GM15510 (cell line): ENCODE results near the gene SNTG2.

Experiments
- POLR2A ChIP-seq: IDR thresholded peaks from 3 replicates; pipeline ENCODE4 v1.6.1; 2011; ENCODE audit warnings: borderline replicate concordance; ENCODE audit not compliant: insufficient read length; ENCODE audit errors: extremely low read depth

Gene SNTG2

DNA sequence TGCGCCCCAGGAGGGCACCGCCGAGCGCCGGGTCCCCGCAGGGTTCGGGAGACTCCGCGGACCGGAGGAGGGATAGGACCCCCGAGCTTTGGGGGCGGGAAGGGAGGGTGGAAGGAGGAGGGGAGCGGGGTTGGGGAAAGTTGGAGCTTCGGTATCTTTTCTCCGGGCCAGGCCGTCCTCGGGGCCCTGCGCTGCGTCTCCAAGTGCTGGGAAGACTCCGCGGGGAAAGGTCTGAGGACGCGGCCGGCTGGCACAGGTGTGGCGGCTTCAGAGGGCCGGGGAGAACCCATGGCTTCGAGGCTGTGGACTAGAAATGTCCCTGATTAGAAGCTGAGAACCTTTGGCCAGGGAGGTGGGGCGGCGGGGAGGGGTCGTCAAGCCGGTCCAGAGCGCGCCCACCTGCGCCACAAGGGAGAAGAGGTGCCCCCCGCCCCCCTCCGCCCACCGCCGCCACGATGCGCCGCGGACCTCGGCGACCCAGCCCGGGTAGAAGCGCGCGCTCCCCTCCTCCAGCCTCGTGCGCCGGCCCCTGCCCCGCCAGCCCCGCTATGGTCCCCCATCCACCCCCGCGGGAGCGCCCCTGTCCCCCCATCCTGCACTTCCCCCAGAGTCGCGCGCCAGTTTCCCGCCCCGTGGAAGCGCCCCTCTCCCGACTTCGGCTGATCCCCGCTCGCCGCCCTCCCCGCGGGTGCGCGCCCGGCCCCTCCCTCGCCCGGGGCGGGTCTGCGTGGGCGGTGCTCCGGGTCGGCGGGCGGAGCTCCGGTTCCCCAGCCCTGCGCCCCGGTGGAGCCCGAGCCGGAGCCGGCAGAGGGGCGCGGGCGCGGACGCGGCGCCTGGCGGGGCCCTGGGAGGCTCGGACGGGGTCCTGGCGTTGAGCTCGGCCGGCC is at the start of gene SNTG2:
Gene SNTG2, plus strand, starts transcription at position 770 of the 887 bp plus-strand sequence. CDS start 148 bp downstream, outside the sequence.
- TF ChIP-seq POLR2A: no peak

- no peak for TF ChIP-seq POLR2A
Measured at GRCh38 chr2:902584-902983, 48.1 kb upstream of the SNTG2 start.

DNA sequence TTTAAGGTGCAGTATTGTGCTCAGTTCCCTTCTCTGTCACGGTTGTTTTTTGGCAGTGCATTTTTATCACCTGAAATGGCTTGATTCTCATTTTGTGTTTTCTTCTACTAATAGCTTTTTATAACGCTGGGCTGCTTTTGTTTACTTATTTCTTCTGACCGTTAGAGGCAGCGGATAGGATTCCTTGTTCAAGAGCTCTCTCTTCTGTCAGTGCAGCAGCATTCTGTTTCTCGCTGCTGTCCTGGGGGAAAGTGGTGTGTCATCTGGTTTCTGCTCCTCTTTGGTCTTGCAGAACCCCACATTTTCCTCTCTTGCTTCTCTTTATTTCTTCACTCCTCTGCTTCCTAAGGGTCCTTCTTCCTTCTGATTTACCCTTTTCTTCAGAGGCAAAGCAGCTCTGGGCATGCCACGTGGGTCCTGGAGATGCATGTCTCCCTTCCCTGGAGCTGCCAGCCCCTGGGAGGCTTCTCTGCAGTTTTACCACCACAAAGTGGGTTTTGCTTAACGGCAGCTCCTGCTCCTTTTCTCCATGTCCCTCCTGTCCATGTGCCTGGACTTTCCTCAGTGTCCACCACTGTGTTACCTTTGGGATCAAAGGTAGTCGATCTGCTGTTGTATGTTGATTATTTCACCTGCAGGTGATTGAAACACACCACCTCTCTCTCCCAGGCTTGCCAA is 47.3 kb upstream of the SNTG2 start:
- TF ChIP-seq POLR2A: no peak

DNA sequence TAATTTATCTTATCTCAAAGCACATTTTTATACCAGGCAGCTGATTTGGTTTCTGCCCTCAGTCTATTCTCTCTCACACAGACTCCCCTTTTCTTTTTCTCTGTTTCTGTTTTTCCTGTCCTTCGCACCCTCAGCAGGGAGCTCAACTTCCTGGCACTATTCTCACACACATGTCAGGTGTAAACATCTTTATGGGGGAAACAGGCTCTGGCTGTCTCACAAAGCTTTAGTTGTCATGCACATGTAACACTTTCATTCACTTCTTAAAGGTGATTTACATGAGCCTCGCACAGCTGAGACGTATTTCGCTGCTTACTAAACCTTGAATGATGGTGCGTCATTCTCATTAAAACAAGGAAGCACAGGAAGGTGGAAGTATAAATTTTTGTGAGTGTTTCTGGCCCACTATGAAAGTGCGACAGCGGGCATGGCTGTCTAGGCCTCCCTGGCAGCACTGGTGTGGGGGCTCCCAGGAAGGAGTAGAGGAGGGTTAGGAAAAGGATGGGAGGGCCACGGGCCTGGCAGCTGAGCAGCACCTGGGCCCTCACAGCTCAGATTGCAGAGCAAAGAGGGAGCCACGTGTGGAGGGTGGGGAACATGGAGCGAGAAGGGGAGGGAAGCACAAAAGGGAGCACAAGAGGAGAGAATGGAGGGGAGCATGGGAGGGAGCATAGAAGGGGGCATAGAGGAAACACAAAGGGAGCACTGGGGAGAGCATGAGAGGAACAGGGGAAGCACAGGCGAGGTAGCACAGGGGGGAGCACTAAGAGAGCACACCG is 46.2 kb upstream of the SNTG2 start:
- no peak for TF ChIP-seq POLR2A

DNA sequence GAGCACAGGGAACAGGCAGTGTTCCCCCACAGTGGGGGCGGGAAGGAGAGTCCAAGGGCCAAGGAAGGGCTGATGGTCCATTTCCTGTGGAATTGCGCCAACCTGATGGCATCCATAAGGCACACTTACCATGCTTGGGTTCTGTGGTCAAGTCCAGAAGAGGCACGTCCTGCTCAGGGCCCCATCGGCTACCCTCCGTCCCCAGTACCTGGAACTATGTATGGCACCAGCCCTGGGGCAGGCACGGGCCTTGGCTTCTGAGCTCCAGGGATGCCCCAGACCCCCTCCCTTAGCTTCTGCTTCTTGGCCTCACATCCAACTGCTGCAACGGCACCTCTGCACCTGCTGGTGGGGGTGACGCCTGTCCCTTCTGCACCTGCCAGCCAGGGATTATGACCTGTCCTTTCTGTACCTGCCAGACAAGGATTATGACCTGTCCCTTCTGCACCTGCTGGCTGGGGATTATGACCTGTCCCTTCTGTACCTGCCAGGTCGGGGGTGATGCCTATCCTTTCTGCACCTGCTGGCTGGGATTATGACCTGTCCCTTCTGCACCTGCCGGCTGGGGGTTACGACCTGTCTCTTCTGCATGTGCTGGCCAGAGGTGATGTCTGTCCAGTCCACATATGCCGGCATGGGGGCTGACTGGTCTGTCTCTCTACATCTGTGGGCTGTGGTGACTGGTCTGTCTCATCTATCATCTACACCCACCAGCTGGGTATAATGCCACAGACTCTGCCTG is 45.4 kb upstream of the SNTG2 start:
- no peak for TF ChIP-seq POLR2A

DNA sequence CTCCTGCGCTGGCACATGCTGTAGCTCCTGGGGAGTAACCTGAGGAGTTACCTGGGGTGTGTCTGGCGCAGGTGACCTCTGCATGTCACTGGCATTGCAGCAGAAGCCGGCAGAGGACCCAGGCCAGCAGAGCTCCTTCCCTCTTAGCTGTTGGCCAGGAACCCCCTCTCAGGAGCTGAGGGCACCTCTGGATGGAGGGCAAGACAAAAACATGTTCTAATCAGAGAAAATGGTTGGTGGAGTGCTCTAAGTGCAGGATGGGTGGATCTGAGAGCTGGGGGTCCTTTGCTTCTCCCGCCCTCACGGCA is 44.9 kb upstream of the SNTG2 start:
- TF ChIP-seq POLR2A: no peak

DNA sequence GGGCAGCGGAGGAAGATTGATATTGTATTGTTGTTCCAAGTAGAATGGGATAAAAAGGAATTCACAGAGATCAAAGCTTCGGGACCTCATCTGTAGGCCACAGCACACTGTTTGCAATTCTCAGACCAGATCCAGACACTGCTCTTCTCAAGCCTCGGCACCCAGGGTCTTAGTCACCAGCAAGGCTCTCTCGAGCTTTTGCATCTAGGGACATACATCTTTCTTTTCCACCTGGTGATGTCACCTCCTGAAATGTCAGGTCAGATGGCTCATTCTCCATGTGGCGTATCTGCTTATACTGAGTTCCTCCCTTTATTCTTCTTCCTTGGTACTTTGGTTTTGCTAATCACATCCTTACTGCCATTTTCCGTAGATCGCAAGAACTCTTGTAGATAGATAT is 42.9 kb upstream of the SNTG2 start:
- TF ChIP-seq POLR2A: no peak

DNA sequence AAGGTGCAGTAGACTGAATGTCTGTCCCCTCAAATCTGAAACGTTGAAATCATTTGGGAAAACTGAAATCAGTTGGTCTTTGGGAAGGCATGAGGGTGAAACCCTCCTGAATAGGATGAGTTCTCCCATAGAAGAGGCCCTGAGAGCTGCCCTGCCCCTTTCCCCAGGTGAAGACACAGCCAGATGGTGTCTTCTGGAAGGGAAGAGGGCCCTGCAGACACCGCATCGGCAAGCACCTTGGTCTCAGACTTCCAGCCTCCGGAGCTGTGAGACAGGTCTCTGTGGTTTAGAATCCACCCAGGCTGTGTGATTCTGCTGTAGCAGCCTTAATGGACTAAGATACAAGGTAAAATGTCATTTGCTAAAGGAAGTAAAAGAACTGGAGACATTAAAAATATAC is 42.1 kb upstream of the SNTG2 start:
- TF ChIP-seq POLR2A: no peak

DNA sequence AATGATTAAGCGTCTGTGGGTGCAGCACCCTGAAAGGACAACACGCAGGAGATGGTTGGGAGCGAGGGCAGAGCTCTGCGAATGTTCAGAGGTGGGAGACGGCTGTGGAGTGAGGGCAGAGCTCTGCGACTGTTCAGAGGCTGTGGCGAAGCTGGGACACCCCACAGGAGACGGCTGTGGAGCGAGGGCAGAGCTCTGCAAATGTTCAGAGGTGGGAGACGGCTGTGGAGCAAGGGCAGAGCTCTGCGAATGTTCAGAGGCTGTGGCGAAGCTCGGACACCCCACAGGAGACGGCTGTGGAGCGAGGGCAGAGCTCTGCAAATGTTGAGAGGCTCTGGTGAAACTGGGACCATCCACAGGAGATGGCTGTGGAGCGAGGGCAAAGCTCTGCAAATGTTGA is 40.0 kb upstream of the SNTG2 start:
- TF ChIP-seq POLR2A: no peak

DNA sequence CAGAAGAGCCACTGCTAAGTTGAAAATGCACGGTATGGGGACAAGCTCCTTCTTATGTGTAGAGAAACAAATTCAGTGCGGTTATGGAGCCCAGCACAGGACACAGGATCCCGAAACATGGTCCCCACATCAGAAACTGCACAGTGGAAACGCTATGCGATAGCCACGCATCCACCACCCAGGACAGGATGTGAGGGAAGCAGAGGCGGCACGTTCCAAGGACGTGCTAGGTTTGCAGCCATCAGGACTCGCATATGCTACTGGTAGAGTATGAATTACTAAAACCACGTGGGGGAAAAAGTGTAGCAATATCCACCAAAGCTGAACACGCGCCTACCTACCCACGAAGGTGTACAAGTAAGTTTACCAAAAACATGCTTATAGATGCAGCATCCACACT is 34.7 kb upstream of the SNTG2 start:
- no peak for TF ChIP-seq POLR2A

GRCh38 chr2:916935-917334 is 33.7 kb upstream of the SNTG2 start:
- no peak for TF ChIP-seq POLR2A

DNA sequence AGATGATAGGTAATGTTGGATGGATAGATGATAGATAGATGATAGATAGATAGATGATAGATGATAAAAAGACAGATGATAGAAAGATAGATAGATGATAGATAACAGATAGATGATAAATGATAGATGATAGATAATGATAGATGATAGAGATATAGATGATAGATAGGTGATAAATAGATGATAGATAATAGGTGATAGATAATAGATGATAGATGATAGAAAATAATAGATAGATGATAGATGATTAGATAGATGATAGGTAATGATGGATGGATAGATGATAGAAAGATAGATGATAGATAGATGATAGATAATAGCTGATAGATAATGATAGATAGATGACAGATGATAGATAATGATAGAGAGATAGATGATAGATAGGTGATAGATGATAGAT is 31.0 kb upstream of the SNTG2 start:
- TF ChIP-seq POLR2A: no peak

DNA sequence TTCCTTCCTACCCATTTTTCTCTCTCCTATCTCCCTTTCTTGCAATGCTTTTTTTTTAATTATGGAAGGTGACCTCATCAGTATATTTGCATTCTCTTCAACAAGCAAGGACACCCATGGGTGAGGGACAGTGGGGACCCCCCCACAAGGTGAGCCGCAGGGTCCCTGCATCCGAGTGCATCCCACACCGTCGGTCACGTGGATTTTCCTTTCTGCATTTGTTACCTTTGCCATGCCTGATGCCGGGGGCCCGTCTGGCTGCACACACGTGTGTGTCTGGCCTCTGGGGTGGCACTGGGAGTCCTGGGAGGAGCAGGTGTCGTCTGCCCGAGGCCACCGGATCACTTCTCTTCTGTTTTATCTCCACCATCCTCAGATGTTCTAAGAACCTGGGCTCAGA is 30.1 kb upstream of the SNTG2 start:
- no peak for TF ChIP-seq POLR2A

DNA sequence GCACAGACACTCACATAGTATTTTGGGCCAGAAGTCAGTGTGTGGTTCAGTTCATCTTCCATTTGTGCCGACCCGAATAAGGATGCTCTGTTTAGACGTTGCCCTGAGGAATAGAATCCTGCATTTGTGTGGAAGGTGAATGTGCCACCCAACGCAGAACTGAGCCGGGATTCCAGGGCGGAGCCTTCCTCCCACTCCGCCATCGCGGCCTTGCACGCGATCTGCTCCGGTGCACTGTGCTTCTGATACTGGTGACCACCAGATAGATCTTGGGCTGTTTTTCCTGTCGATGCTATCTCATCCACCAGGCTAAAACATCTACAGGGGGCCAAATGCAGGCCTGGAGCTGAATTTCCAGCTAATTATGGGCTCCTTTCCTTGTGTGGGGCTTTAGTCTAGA is 29.6 kb upstream of the SNTG2 start:
- no peak for TF ChIP-seq POLR2A

GRCh38 chr2:922185-922584 is 28.5 kb upstream of the SNTG2 start:
- TF ChIP-seq POLR2A: no peak

- no peak for TF ChIP-seq POLR2A
Measured at GRCh38 chr2:923832-924601, 26.6 kb upstream of the SNTG2 start.
